Activated T-helper 1 cell treated with anti-CD3 and anti-CD28 coated beads, Interleukin-2, amount 50 U/mL, for 16 hours (primary cell): ENCODE data around the gene CHAF1A.

Experiments
- DNase-seq, 2 donors: peaks; one replicate each; pipeline ENCODE4 v3.0.0-alpha.2; 2020; ENCODE audit warnings: low read depth in 1 of 2, low spot score in 1 of 2

Gene CHAF1A

DNA sequence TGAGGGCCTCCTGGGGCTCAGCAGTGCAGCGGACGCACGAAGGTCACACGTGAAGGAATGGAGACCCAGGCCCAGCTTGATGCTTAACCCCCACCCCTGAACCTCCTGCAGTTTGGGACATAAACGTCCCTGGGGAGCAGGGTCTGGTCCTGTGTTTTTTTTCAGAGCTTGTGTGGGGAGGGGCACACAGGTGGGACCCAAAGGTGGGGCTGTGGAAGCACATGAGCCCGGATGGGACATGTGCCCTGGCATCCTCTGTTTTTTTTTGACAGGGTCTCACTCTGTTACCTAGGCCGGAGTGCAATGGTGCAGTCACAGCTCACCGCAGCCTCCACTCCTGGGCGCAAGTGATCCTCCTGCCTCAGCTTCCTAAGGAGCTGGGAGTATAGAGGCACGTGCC, 34.7 kb downstream of the CHAF1A start:
- no peak for DNase-seq

DNA sequence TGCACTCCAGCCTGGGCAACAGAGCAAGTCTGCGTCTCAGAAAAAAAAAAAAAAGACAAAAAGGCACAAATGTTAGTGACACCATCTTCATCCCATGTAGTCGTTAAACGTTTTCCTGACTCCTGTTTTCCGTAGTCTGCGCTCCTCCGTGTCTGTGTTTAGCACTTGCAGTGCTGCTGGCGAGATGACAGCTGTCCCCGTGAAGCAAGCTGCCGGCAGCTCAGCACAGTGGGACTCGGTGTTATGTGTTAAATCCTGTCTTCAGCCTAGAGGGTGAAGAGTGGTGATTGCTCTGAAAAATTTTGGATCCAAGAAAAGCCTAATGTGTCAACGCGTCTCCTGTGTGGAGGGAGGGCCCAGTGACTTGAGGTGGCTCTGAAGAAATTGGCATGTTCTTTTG, 36.8 kb downstream of the CHAF1A start:
- DNase-seq = no peak

DNA sequence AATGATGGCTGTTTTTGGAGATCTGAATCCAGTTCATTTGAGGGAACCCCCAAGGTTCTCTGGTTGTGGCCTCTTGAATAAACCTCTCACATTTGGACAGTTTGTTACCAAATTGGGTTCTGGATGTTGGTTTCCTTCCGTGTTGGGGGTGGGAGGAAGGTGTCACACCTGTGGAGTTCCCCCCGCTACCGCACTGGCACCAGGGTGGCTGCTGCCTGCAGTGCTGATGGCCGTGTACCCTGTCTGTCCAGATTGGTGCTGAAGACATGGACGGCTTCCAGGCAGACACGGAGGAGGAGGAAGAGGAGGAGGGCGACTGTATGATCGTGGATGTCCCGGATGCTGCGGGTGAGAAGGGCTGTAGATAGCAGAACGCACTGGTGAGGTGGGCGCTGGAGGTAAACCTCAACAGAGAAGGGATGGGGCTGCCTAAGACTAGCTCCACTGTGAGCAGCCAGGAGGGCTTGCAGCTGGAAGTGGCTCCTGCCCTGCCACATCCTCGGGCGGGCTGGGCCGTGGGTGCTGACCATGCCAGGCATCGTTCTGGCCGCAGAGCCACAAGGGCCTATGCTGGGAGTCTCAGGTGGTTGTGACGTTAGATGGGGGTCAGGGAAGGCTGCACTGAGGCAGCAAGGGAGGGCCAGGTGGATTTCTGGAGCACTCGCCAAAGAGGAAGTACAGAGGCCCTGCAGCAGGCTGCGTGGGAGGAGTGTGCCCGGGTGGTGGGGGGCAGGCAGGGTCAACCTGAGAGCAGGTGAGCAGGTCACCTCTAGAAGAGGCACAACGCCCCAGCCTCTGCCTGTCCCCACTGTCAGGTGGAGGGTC, 39.8 kb downstream of the CHAF1A start:
- no peak for DNase-seq

DNA sequence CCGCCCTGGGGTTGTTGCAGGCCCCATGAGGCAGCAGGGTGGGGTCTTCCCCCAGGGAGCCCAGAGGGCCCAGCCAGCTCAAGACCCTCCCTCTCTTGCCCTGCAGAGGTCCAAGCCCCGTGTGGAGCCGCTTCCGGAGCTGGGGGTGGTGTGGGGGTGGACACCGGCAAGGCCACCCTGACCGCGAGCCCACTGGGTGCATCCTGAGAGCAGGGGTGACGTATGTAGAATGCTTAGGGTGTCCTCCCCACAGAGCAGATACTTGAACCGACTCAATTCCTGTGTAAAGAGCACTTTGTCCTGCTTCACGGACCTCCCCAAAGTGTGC, 40.3 kb downstream of the CHAF1A start:
- DNase-seq = no peak

DNA sequence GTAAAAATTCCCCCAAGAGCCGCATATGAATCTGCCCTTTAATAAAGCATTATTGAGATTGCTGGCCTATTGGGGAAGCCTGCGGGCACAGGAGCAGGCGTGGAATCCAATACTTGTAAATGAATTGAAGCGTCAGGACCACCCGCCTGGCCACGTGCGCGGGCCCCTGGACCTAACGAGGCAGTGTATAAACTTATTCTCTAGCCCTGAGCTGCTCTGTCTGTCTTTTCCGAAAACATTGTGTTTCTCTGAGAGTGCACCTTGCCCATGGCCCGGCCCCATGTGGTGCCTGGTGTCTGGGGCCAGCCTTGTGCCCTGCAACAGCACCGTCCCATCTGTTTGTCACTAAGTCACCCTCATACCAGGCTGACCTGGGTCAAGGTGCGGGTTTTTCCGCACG, 40.7 kb downstream of the CHAF1A start:
- DNase-seq = no peak

DNA sequence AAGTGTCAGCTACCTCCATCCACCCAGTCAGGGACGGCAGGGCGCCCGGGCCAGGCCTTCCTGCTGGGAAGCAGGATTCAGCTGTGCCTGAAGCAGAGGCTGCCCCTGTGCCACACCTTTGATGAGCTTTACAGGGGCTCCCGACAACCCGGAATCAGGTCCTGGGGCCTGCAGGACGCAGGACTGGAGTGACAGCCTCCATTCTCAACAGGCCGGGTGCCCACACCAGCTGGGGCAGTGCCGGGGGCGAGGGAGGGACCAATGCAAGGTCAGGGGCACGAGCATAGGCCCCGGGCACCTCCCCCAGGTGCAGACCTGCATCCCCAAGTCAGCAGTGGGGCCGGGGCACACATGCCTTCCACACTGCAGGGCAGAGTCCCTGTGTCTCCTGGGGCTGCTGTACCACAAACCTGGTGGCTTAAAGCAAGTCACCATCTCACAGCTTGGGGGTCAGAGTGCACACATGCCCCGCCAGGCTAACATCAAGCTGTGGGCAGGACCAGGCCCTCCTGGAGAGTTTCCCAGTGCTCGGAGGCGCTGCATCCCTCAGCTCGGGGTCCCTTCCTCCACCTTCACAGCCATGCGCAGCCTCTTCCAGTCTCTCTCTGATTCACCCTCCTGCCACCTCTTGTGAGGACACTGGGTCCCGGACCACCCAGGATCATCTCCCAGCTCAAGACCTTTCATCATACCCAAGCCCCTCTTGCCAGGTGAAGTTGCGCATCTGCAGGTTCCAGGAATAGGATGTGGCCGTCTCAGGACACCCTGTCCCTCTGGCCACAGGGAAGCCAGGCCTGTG, 41.7 kb downstream of the CHAF1A start:
- DNase-seq = no peak

DNA sequence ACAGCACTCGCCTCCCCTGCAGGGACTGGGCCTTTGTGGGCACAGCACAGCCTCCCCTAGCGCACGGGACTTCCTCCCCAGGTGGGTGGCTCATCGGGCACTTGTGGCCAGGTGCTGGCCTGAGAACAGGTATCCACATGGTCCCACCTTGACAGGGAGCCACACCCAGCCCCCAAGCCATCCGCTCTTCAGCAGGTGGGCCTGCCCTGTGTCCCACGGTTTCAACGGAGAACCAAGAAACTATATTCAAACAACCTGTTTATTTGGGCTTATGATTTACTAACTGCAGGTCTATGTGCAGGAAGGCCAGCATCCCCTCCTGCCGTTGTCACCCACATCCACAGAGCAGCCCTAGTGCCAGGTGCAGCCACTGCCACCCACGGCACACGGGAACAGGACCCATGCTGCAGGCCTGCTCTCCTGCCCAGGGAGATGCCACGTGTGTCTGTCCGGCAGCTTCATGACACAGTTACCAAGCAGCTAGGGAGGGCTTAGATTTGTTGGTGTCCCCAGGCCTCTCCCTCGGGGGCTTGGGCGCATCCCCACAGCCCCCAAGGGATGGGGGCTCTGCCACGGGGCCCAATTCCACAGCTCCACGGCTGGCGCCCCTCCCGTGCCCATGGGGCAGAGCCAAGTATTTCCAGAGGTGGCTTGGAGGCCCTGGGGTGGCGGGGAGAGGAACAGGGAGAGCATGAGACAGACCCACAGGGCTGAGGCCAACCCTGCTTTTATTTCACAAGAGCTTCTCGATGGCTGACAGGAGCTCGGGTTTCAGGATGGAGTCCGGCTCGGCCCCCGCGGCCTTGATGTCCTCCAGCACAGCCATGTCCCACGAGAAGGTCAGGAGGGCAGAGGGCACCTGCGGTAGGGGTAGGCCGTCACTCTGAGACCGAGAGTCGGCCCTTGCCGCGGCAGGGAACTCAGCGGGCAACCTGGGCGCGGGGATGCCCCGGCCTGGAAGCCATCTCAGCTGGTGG, 42.6 kb downstream of the CHAF1A start:
- DNase-seq = no peak

DNA sequence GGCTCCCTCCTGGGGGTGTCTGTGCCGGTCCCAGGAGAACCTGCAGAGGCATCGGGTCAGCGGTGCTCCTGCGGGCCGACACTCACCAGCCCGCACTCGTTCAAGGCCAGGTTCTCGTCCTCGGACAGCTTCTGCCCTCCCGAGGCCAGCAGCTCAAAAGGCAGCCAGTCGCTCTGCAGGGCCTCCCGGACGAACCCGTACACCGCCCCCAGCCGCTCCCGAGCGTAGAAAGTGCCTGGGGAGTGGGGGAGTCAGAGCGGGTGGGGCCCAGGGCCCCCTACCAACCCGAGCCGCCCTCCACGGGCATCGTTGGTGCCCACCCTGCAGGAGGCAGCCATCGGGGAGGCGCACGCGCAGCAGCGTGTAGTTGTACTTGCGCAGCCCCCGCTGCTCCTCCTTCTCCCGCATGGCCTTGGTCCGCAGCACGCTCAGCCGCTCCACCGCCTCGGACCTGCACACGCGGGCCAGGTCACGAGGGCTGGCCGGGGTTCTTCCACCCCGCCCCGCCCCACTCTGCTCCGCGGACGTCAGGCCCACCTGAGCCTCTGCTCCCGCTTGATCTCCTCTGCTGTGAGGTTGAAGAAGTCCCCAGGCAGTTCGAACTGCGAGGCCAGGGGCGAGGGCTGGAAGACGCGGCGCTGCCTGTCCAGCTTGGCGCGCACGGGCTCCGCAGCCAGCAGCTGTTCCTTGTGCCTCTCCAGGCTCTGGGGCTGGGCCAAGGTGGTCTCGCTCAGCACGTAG, 43.7 kb downstream of the CHAF1A start:
- no peak for DNase-seq

DNA sequence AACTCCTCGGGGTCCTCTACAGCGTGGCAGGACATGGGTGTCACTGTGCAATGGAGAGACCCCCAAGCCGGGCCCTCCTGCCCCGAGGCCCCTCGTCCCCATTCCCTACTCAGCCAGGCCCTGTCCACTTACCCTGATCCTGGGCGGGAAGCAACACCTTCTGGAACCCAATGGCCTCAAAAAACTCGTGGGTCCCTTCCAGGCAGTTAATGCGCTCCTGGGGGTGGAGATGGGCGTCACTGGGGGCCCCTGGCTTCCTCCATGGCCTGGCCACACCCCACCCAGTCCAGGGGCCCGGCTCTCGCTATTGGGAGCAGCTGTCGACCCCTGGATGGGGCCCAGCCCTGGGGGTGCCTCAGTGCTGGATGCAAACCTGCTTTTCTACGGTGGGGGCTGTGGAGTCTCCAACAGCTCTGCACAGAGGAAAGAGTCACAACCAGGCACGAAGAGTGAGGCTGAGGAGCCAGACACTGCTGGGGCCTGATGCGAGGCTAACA, 44.3 kb downstream of the CHAF1A start:
- no peak for DNase-seq

DNA sequence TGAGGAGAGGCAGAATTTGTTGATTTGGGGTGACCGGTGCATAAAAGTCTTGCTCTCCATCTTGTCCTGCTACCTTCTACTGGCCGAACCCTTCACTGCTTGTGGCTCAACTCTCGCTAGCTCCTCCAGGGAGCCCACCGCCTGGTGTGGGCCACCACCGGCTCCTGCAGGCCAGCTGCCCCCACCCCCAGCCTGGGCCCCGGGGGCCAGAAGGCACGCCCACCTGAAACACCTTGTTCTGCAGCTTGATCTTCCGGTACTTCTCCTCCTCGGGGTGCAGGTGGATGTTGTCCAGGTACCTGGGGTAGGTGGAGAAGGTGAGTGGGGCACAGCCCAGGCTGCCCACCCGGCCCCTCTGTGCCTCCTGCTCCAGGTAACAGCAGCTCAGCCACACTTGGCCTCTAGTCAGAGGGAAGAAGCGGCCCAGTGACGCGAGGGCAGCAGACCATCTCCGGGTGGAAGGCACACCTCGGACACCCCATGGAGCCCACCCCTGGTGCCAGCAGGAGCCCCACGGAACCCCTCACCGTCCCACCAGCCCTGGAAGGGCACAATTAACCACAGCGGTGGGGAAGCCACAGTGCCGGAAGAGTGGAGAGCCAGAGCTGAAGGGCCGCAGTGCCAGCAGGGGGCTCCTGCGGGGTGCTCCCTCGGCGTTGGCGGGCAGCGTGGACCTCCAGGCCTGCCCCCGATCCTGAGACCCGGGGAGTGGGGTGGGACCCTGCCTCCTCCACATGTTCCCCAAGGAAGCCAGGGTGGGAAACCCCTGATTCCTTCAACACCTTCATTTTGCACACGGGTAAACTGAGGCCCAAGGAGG, 45.1 kb downstream of the CHAF1A start:
- no peak for DNase-seq

DNA sequence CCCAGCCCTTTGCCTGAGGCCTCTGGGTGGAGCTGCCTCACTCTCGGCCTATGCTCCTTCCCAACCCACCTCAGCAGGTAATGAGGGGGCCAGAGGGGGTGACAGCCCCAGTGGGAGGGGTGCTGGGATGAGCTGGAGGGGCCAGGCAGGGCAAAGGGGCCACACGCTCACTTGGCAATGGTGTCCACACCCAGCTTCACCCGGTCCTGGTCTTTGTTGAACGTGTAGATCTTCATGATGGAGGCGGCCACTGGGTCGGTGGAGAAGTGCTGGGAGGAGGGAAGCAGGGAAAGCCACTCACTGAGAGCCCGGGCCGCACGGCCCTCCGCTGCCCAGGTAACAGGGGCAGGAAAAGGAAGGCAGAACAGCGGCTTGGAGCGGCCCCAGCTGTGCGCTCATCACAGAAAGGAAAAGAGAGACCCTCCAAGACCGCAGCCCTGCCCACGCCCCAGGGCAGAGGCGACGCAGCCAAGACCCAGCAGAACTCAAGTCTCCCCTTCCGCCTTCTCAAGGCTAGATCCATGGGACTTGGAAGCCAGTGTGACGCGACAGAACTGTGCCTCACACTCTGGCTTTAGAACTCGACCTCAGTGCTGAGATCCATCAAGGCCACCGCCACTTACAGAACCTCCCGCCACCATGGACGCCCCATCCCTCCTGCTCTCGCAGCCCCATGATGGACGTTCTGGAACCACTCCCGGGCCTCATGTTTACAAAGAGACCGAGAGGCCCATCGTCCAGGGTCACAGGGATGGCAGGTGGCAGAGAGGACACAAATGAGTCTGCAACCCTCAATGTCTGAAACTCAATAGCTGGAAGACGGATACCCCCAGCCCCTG, 45.9 kb downstream of the CHAF1A start:
- DNase-seq = no peak

DNA sequence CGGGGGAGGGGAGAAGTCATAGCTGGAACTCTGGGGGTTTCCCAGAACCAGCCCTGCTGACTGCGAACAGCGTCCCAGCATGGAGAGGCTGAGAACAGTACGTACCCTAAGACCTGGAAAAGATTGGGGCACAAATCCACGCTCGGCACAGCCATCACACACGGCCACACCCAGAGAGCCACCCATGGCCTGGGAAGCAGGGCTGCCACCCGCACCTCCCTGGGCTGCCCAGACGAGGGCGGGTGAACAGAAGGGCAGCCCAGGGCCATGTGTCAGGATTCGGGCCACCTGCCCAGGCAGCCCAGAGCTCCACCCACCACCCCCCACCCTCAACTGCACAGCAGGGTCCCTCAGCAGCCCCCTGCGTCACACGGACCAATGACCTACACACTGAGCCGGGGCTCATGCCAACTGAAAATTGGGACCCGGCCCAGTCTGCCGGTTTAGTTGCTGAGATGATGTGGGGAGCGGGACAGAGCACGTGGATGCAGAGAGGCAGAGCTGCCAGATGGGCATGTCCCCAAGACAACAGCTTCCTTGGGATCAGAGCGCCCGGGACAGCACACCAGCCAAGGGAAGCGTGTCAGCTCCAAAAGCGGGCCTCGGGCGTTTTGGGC, 46.7 kb downstream of the CHAF1A start:
- DNase-seq = no peak

DNA sequence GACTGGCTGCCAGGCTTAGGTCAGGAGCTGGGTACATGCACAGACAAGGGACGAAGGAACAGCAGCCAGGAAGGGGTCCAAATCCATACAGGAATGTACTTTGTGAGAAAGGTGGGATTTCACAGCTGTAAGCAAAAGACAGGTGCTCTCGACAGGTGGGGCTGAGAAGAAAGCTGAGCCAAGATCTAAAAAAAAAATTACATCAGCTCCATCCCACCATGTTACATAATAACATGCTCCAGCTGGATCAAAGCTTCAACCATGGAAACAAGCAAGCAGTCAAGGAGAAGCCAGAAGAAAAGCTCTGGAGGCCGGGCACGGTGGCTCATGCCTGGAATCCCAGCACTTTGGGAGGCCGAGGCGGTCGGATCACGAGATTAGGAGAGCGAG, 47.2 kb downstream of the CHAF1A start:
- DNase-seq = no peak

DNA sequence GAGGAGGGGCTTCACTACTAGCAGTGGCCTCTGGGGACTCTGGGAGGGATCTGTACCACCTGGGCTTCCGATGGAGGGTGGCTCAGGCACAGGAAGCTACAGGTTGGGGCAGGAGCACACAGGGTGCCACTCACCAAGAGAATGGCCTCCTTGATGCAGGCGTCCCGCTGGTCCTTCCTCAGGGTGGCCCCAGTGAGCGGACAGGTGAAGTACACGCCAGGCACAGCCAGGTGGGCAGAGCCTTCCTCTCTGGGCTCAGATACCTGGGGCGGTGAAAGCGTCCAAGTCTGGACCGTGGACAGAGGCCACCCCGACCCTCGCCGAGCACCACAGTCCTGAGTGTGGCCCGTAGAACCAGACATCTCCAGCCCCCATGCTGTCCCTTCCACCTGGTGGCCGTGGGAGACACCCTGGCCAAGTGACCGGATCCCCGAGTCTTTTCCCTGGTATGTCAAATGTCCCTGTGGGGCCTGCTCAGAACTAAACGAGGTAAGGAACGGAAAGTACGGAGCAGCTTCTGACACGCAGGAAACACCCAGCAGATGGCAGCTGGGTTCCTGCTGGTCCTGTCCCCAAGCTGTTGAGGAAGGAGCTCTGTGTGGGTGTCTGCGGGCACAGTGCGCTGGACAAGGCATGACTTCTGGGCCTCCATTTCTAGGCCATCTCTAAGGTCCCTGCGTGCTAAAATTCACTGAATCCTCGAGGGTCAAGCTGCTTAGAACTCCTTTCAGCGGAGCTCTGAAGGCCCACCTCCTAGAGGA, 50.0 kb downstream of the CHAF1A start:
- DNase-seq = no peak

DNA sequence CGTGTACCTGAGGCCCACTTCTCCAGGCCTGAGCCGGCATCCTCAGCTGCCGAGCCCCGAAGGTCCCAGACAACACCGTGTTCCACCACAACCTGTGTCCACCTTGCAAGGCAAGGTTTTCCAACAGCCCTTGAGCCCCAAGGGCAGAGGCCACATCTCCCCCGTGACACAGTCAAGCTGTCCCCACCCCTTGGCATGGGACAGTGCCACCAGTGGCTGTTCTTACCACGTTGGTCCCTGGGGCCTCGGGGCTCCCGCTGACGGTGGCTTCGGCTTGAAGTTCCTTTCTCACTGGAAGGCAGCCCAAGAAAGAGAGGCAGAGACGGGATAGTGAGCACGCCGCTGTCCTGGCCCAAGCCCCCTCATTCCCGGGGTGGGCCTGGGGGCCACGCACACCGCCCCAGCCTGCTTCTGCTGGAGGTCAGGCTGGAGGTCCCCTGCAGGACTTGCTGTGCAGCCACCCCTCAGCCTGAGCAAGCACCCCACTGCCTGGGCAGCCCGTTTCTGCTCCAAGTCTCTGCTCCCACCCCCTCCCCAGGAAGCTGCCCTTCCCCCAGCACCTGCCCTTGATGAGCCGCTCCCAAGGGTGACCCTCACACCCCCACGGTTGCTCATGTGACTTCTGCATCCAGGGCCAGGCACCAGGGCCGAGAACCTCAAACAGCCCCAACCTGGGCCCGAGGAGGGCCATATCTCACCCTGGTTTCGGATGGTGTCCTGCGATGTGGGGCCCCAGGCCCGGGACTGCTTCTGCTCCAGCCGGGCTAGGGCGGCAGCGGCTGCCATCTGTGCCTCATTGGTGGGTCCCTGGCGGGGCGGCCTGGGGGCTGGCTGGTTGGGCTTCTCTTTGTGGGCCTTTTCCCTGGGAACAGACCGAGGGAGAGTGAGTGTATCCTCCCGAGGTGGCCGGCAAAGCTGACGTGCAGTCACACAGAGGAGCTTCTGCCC, 51.1 kb downstream of the CHAF1A start:
- no peak for DNase-seq
